Raji (cell line): ENCODE results near the gene LAPTM5.

Source experiments
- POLR2A ChIP-seq: IDR thresholded peaks from 2 replicates; pipeline ENCODE4 v1.6.1; 2011; ENCODE audit warnings: low read depth, low read length, control low read depth; ENCODE audit not compliant: insufficient read depth

Gene LAPTM5

DNA sequence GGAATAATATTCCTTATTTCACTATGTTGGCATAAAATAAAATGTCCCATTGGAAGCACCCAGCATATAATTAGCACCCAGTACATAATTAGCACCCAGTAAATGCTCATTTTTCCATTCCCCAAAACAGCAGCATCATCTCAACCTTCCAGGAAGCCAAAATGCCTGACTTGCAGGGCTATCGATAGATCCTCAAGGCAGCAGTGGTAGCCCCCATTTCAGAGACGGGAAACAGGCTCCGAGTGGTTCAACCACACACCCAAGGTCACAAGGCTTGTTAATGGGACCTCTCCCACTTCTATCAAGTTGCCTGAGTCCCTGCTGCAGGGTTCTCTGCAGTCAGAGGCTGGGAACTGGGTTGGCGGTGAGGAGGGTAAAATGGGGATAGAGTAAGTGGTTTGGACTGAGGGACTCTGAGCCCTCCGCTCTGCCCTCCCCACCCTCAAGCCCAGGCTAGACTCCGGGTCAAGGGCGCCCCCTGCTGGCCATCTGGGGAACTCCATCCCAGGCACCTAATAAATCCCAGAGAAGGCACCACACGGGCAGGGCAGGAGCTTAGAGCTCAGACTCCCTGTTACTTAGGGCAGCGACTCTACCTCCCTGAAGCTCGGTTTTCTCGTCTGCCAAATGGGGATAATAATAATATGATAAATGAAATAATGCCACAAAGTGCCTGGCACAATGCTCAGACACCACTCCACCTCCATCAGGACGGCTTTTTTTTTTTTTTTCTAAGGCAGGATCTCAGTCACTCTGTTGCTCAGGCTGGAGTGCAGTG is 21.9 kb upstream of the LAPTM5 start:
- TF ChIP-seq POLR2A = no peak

GRCh38 chr1:30778979-30779293 is 21.4 kb upstream of the LAPTM5 start:
- TF ChIP-seq POLR2A = no peak

DNA sequence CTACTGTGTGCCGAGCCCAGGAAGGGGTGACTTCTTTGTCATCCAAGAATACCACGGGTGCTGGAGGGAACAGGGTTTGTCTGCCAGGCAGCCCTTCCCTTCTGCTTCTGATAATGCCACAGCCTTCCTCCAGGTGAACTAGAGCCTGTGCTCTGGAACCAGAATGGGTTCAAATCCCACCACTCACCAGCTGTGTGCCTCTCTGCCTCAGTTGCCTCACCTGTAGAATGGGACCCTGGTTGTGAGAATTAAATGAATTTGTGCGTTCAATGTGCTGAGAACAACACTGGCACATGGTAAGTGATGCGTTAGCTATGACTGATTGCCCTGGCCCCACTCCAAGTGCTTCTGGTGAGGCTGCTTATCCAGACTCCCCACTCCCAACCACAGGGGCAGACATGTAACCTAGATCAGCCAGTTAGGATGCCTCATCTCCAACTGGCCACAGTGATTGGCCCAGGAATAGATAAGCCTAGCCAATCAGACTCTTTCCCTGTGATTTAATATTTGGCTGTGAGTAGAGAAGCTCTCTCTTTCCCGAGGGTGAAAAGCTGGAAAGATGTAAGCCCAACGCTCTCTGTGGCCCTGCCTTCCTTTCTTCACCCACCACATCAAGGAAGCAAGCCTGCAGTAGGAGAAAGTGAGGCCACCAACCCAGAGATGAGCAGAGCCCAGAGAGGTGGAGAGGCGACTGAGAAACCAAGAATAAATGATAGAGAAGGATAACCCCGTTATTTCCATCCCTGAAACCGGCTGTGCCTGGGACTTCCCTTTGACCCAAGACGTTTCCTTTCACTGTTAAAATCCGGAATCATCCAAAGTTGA is 20.8 kb upstream of the LAPTM5 start:
- TF ChIP-seq POLR2A = no peak

DNA sequence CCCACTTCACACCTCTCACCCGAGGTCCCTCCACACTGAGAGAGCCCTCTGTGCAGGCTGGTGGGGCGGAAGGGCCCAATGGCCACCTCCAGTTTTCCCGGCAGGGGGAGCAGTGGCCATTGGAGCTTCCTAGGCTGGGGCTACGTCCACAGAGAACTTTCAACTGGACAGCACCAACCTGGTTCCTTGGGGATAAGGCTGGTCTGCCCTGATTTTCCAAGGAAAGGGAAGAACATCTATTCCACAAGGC is 20.3 kb upstream of the LAPTM5 start:
- TF ChIP-seq POLR2A = no peak

DNA sequence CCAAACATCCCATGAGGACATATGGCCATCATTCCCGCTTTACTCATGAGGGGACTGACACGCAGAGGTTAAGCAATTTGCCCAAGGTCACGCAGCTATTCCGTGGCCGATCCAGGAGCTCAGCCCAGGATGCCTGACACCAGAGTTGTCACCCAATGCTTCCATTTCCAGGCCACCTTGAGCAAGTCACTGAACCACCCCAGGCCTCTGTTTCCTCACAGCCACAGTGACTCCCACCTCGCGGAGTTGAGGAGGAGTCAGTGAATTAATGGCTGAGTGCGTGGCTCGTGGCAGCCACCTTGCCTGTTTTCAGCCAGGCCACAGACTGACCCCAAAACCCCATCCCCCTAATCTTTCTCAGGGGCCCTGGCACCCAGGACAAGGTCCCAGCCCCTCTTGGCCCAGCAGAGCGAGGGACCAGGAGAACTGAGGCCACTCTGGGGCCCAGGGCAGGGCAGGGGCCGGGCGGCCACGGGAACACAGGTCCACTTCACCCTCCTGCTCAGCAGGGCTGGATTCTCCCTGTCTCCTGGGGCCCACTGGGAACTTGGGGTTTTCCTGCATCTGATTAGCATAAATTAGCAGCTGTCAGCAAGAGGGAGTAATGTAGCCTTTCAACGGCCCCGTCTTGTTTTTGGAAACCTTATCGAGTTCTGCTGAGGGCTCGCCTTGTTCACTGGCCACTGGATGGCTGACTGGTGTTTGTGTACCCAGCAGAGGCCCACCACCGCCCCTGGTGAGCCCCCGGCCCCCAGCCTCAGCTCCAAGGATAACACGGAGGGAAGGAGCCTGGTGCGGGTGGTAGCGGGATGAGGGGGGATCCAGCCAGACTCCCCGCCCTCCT is 19.7 kb upstream of the LAPTM5 start:
- no peak for TF ChIP-seq POLR2A

DNA sequence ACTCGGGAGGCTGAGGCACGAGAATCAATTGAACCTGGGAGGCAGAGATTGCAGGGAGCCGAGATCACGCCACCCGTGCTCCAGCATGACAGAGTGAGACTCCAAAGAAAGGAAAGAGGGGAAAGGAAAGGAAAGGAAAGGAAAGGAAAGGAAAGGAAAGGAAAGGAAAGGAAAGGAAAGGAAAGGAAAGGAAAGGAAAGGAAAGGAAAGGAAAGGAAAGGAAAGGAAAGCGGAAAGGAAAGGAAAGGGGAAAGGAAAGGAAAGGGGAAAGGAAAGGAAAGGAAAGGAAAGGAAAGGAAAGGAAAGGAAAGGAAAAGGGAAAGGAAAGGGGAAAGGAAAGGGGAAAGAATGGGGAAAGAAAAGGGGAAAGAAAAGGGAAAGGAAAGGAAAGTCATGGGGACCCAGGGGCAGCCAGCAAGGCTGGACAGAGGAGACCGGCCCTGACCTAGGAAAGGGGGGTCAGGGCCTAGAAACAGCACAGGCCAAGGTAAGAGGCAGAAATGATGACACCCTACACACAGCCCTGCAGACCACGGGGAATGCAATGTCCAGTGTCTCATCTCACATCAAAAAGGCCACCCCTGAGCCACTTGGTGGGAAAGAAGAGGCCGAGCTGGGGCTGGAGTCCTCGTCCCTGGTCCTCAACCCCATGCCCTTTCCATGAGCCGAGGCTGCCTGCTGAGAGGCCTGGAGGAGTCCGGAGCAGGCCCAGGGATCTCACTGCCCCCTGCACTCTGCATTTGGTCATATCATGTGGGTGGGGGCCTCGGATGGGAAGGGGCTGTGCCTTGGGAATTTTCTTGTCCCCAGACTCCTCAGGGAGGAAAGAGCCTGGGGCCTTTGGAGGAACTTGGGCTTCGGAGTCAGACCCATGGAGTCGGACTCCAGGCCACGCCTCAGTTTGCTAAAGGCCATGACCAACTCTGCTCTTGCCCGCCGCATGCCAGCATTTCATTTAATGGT is 18.8 kb upstream of the LAPTM5 start:
- no peak for TF ChIP-seq POLR2A

DNA sequence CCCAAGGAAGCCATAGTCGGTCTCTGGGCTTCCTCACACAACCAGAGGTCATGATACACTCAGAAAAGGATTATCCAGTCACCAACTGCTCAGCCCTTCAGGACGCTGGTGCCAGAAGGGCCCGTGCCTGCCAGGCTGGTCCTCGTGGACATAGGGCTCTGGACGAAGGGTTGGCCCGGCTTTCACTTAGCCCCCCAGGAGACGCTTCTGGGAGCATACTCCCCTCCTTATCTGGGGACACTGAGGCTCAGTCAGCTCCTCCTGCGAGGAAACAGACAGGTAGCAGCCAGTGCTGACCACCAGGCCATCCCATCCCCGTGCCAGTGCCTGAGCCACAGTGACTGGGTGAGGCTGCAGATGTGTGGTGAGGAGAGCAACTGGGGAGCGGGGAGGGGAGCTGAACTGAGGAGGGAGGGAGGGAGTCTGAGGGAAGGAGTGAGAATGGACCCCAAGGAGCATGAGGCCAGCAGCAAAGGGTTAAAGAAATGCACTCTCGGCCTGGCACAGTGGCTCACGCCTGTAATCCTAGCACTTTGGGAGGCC is 17.9 kb upstream of the LAPTM5 start:
- TF ChIP-seq POLR2A = no peak

DNA sequence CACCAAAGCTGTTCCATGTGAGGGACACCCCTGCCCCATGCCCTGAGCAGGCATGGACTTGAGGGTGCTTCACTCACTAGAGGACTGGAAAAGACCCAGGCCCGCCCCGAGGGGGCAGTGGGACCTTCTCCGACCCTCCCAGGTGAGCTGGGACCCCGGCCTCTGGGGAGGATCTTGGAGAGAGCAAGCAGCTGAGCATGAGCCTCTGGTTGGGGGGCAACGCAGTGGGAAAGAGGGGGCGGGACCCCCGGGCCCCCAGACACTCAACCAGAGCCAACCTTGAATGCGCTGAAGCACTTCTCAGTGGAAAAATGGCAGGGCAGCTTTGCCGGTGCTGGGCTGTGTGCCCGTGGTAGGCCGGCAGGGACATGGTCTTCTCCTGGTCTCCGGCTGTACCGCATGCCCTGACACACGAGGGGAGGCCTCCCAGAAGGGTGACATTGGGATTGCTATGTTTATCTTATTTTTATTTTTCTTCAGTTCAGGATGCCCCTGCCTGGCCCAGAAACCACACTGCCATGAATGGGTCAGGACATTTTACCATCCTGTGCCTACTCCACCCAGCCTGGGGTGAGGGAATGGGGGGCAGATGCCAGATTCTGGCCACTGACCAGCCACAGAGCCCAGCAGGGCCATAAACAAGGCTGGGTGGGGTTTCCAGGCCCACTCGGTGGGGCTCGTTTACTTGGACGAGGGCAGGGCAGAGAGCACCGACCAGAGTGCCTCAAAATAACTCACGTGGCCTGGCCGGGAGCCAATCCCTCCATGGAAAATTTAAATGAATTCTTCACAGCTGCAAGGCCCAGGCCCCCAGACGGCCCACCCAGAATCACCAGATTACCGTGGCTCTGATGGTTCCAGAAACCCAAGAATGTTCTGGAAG is 17.2 kb upstream of the LAPTM5 start:
- TF ChIP-seq POLR2A = no peak

GRCh38 chr1:30773722-30774358 is 16.3 kb upstream of the LAPTM5 start:
- no peak for TF ChIP-seq POLR2A

DNA sequence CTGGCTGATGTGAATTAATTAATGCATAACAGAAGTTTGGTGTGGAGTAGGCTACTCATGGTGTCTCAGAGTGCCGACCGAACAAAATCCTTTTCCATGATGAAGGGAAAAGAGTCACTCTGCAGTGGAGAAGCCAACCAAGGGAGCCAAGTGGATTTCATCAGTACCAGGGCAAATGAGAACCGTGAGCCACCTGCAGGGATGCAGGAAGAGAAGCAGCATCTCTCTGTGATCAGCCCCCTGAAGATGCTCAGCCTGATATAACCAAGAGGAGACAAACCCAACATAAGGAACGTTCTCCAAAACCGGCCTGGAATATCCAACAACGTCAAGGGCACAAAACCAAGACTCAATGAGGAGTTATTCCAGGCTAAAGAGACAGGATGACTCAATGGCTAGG is 13.4 kb upstream of the LAPTM5 start:
- TF ChIP-seq POLR2A = no peak

- no peak for TF ChIP-seq POLR2A
Measured at GRCh38 chr1:30770150-30770549, 12.6 kb upstream of the LAPTM5 start.

GRCh38 chr1:30768830-30769718 is 11.5 kb upstream of the LAPTM5 start:
- TF ChIP-seq POLR2A = no peak
